Measurements from ENCODE around the gene CFAP126. TPM values are rescaled to one million over a fixed set of nuclear protein-coding genes. Genes with fewer than 3 reads are reported as not detected.
"Not testable (repeated sequence)": the region's sequence is repeated elsewhere in the genome, so short reads cannot be mapped to it uniquely, and the experiment has no call there.

The CFAP126 gene
- total and polyA plus RNA-seq, 8 donors = not detected

GRCh38 chr1:161335796-161336195 lies 31.9 kb downstream of the CFAP126 start:
- H3K4me1 ChIP-seq = peaks cover 0 to 13% (median 3%) of the 10 kb centered on the region in 4 donors
- peaks cover 32 to 90% (median 90%) of the 10 kb centered on the region in 4 donors for H3K36me3 ChIP-seq
- no peaks in the 10 kb centered on the region for H3K27me3 ChIP-seq
- no peak overlapping the region for H3K27ac ChIP-seq
- DNase-seq = no peak
- no peak for TF ChIP-seq POLR2A (IDR thresholded peaks at IDR 0.05)
- TF ChIP-seq EP300 (IDR thresholded peaks at IDR 0.05) = no peak
- no peak for TF ChIP-seq CTCF (IDR thresholded peaks at IDR 0.05)
- TF ChIP-seq POLR2AphosphoS5 (IDR thresholded peaks at IDR 0.05) = no peak
- H3K9me3 ChIP-seq = no peaks in the 10 kb centered on the region
- 79 to 91% (median 85%) methylated on average over 3 of the region's 3 CpGs for WGBS, 5 donors
- H3K4me3 ChIP-seq = no peak overlapping the region
- intact Hi-C loops (cut with DNase I; ENCODE audit: low total_unique reads) = no loop called here

GRCh38 chr1:161333166-161333565 lies 34.5 kb downstream of the CFAP126 start:
- H3K4me3 ChIP-seq = no peak overlapping the region
- peaks cover 0 to 13% (median 3%) of the 10 kb centered on the region in 4 donors for H3K4me1 ChIP-seq
- no peaks in the 10 kb centered on the region for H3K9me3 ChIP-seq
- TF ChIP-seq POLR2A (IDR thresholded peaks at IDR 0.05) = no peak
- TF ChIP-seq CTCF (IDR thresholded peaks at IDR 0.05) = no peak
- TF ChIP-seq EP300 (IDR thresholded peaks at IDR 0.05) = no peak
- TF ChIP-seq POLR2AphosphoS5 (IDR thresholded peaks at IDR 0.05) = no peak
- DNase-seq = no peak
- H3K27ac ChIP-seq = no peak overlapping the region
- H3K36me3 ChIP-seq = peaks cover 45 to 96% (median 93%) of the 10 kb centered on the region in 4 donors
- WGBS, 5 donors = 93 to 97% (median 94%) methylated on average over 9 of the region's 9 CpGs
- intact Hi-C loops (cut with DNase I; ENCODE audit: low total_unique reads) = no loop called here
- no peaks in the 10 kb centered on the region for H3K27me3 ChIP-seq

GRCh38 chr1:161330346-161330745 lies 37.3 kb downstream of the CFAP126 start:
- no peaks in the 10 kb centered on the region for H3K4me1 ChIP-seq
- no peak overlapping the region for H3K4me3 ChIP-seq
- H3K27ac ChIP-seq = no peak overlapping the region
- no peak for TF ChIP-seq POLR2AphosphoS5 (IDR thresholded peaks at IDR 0.05)
- no peak for TF ChIP-seq CTCF (IDR thresholded peaks at IDR 0.05)
- no peak for TF ChIP-seq POLR2A (IDR thresholded peaks at IDR 0.05)
- no peak for TF ChIP-seq EP300 (IDR thresholded peaks at IDR 0.05)
- H3K27me3 ChIP-seq = no peaks in the 10 kb centered on the region
- H3K36me3 ChIP-seq = peaks cover 42 to 99% (median 99%) of the 10 kb centered on the region in 4 donors
- no peak for DNase-seq
- no peaks in the 10 kb centered on the region for H3K9me3 ChIP-seq
- 82 to 98% (median 95%) methylated on average over 4 of the region's 4 CpGs for WGBS, 5 donors
- intact Hi-C loops (cut with DNase I; ENCODE audit: low total_unique reads) = no loop called here

GRCh38 chr1:161324020-161324419 lies 43.7 kb downstream of the CFAP126 start:
- Histone ChIP-seq H3K9me3 (no peaks in the 10 kb centered on the region), H3K27ac (no peak overlapping the region), H3K4me1 (peaks cover 0 to 9% (median 3%) of the 10 kb centered on the region in 4 donors), H3K27me3 (no peaks in the 10 kb centered on the region), H3K4me3 (no peak overlapping the region), H3K36me3 (peaks cover 19 to 64% (median 59%) of the 10 kb centered on the region in 4 donors)
- DNase-seq = no peak
- 70 to 82% (median 76%) methylated on average over 4 of the region's 4 CpGs for WGBS, 5 donors
- intact Hi-C loops (cut with DNase I; ENCODE audit: low total_unique reads) = no loop called here
- TF ChIP-seq POLR2A (IDR thresholded peaks at IDR 0.05) = no peak
- TF ChIP-seq EP300 (IDR thresholded peaks at IDR 0.05) = no peak
- no peak for TF ChIP-seq CTCF (IDR thresholded peaks at IDR 0.05)
- no peak for TF ChIP-seq POLR2AphosphoS5 (IDR thresholded peaks at IDR 0.05)

- WGBS, 5 donors = 75 to 79% (median 76%) methylated on average over 16 to 17 of the region's 17 CpGs
- H3K36me3 ChIP-seq = peaks cover 5 to 16% (median 9%) of the 10 kb centered on the region in 4 donors
- intact Hi-C loops (cut with DNase I; ENCODE audit: low total_unique reads); H3K9me3 ChIP-seq; H3K4me3 ChIP-seq; H3K27me3 ChIP-seq; H3K27ac ChIP-seq; DNase-seq: not testable (repeated sequence)
- peaks cover 12 to 48% (median 31%) of the 10 kb centered on the region in 4 donors for H3K4me1 ChIP-seq
Measured at GRCh38 chr1:161315841-161316674, 51.6 kb downstream of the CFAP126 start.
